Measurements from ENCODE around the gene ANKRD33.
A peak's percentile ranks its signal among the peaks of the same experiment; 100 is the strongest.

Gene ANKRD33

DNA sequence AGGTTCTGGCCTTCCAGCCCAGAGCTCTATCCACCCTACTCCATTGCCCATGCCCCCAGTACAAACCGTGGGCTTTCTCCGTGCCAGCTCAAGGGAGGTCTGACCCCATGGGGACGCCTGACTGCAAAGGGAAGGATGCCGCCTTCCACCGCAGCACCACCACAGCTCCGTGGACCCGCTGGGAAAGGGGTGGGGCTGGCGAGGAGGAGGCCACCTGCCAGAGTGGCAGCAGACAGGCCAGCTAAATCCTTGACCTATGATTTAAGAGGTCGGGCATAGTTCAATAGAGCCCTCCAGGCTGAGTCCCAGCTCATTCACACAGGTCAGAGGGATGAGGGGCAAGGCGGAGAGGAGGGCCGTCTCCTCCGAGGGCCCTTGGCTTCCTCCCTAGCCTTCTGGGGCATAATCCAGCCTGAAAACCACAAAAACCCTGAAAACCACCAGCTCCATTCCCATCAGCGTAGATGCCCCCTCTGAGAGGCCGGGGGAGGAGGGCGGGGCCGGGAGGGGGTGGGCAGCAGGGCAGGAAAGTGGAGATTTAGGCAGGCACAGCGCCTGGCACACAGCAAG, 24.5 kb upstream of the ANKRD33 start:
- no peak overlapping the region for H2AFZ ChIP-seq (ENCODE audit: low read length)
- no peaks in the 10 kb centered on the region for H3K9me2 ChIP-seq (replicated peaks; ENCODE audit: insufficient read depth, low read length)
- H3F3A ChIP-seq (ENCODE audit: insufficient read depth, low read length) = no peaks in the 10 kb centered on the region
- no peaks in the 10 kb centered on the region for H3K9me3 ChIP-seq (replicated peaks; ENCODE audit: insufficient read depth, low read length)
- H4K20me1 ChIP-seq (ENCODE audit: insufficient read depth, low read length) = no peaks in the 10 kb centered on the region
- no peak for DNase-seq
- no peaks in the 10 kb centered on the region for H3K4me1 ChIP-seq (ENCODE audit: low read length)
- H3K27me3 ChIP-seq (replicated peaks; ENCODE audit: insufficient read depth, low read length) = peaks cover 67% of the 10 kb centered on the region
- no peak overlapping the region for H3K27ac ChIP-seq (ENCODE audit: low read length)
- TF ChIP-seq EZH2phosphoT487 (IDR thresholded peaks at IDR 0.05; ENCODE audit: low read length) (no peak), EZH2 (optimal IDR thresholded peaks at IDR 0.05; ENCODE audit: low read depth, low read length) (no peak)
- TF ChIP-seq, protein P1, sequence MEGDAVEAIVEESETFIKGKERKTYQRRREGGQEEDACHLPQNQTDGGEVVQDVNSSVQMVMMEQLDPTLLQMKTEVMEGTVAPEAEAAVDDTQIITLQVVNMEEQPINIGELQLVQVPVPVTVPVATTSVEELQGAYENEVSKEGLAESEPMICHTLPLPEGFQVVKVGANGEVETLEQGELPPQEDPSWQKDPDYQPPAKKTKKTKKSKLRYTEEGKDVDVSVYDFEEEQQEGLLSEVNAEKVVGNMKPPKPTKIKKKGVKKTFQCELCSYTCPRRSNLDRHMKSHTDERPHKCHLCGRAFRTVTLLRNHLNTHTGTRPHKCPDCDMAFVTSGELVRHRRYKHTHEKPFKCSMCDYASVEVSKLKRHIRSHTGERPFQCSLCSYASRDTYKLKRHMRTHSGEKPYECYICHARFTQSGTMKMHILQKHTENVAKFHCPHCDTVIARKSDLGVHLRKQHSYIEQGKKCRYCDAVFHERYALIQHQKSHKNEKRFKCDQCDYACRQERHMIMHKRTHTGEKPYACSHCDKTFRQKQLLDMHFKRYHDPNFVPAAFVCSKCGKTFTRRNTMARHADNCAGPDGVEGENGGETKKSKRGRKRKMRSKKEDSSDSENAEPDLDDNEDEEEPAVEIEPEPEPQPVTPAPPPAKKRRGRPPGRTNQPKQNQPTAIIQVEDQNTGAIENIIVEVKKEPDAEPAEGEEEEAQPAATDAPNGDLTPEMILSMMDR (IDR thresholded peaks at IDR 0.05; ENCODE audit: low read length) = no peak
- no peaks in the 10 kb centered on the region for H3K79me2 ChIP-seq (ENCODE audit: low read length)
- H3K4me2 ChIP-seq (ENCODE audit: low read depth, low read length) = no peak overlapping the region
- no peak overlapping the region for H3K4me3 ChIP-seq (ENCODE audit: low read length)
- H3K9ac ChIP-seq (ENCODE audit: low read length) = no peak overlapping the region
- no peaks in the 10 kb centered on the region for H3K36me3 ChIP-seq (replicated peaks; ENCODE audit: insufficient read depth, low read length)

GRCh38 chr12:51863933-51864832, 23.7 kb upstream of the ANKRD33 start:
- peak overlapping the region; percentile 10; the same call in 1 of the 2 replicates for H3K4me3 ChIP-seq (ENCODE audit: low read length)
- H3K9me2 ChIP-seq (replicated peaks; ENCODE audit: insufficient read depth, low read length) = no peaks in the 10 kb centered on the region
- H3K79me2 ChIP-seq (ENCODE audit: low read length) = no peaks in the 10 kb centered on the region
- H3K36me3 ChIP-seq (replicated peaks; ENCODE audit: insufficient read depth, low read length) = no peaks in the 10 kb centered on the region
- H3K9me3 ChIP-seq (replicated peaks; ENCODE audit: insufficient read depth, low read length) = no peaks in the 10 kb centered on the region
- no peak for TF ChIP-seq EZH2phosphoT487 (IDR thresholded peaks at IDR 0.05; ENCODE audit: low read length)
- TF ChIP-seq EZH2 (optimal IDR thresholded peaks at IDR 0.05; ENCODE audit: low read depth, low read length) = no peak
- TF ChIP-seq, protein P1 (IDR thresholded peaks at IDR 0.05; ENCODE audit: low read length) = no peak
- H3F3A ChIP-seq (ENCODE audit: insufficient read depth, low read length) = no peaks in the 10 kb centered on the region
- peak overlapping the region; percentile 49; the same call in 1 of the 2 replicates for H3K4me2 ChIP-seq (ENCODE audit: low read depth, low read length)
- no peak overlapping the region for H3K27ac ChIP-seq (ENCODE audit: low read length)
- H3K4me1 ChIP-seq (ENCODE audit: low read length) = no peaks in the 10 kb centered on the region
- peaks cover 73% of the 10 kb centered on the region for H3K27me3 ChIP-seq (replicated peaks; ENCODE audit: insufficient read depth, low read length)
- no peak overlapping the region for H2AFZ ChIP-seq (ENCODE audit: low read length)
- DNase-seq = no peak
- H4K20me1 ChIP-seq (ENCODE audit: insufficient read depth, low read length) = no peaks in the 10 kb centered on the region
- H3K9ac ChIP-seq (ENCODE audit: low read length) = no peak overlapping the region

DNA sequence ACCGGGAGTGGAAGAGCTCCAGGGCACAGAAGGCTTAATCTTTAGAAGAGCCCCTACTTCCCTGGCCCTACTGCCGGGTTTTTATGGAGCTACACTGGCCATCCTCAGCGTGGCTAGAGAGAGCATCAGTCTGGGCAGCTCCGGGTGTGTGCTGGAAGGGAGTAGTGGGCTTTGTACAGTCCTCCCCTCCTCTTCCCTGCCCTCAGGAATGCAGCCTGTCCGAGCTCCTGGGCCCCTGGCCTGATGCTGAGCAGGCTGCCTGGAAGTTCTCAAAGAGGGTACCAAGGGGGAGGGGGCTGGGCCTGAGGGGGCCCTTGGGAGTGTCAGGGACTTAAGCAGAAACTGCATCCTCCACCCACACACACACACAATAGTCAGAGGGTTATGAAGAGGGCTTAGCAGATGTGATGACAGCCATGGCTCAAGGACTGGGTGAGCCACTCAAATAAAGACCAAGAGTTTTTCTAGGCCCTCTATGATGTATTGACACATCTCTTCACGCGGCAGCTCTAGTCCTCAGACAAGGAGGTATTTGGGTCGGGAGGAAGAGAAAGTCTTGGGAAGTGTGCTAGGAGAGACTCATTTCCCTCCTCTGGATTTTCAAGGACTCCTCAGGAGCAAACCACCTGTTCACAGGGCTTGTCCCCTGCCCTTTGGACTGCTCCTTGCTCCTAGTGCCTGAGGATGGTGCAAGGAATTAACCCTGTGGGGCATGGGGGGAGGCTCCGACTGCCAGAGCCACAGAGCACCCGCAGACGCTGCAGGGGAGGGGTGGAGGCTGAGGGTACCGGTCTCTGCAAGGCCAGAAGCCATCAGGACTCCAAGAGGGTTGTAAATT, 22.9 kb upstream of the ANKRD33 start:
- no peak overlapping the region for H3K9ac ChIP-seq (ENCODE audit: low read length)
- TF ChIP-seq, protein P1 (IDR thresholded peaks at IDR 0.05; ENCODE audit: low read length) = no peak
- no peak for TF ChIP-seq EZH2phosphoT487 (IDR thresholded peaks at IDR 0.05; ENCODE audit: low read length)
- no peak for TF ChIP-seq EZH2 (optimal IDR thresholded peaks at IDR 0.05; ENCODE audit: low read depth, low read length)
- H3K4me3 ChIP-seq (ENCODE audit: low read length) = no peak overlapping the region
- no peak for DNase-seq
- no peak overlapping the region for H3K4me2 ChIP-seq (ENCODE audit: low read depth, low read length)
- peaks cover 75% of the 10 kb centered on the region for H3K27me3 ChIP-seq (replicated peaks; ENCODE audit: insufficient read depth, low read length)
- H3K36me3 ChIP-seq (replicated peaks; ENCODE audit: insufficient read depth, low read length) = no peaks in the 10 kb centered on the region
- no peaks in the 10 kb centered on the region for H3K79me2 ChIP-seq (ENCODE audit: low read length)
- no peak overlapping the region for H2AFZ ChIP-seq (ENCODE audit: low read length)
- no peaks in the 10 kb centered on the region for H3K9me2 ChIP-seq (replicated peaks; ENCODE audit: insufficient read depth, low read length)
- no peaks in the 10 kb centered on the region for H3F3A ChIP-seq (ENCODE audit: insufficient read depth, low read length)
- no peaks in the 10 kb centered on the region for H3K4me1 ChIP-seq (ENCODE audit: low read length)
- H4K20me1 ChIP-seq (ENCODE audit: insufficient read depth, low read length) = no peaks in the 10 kb centered on the region
- no peak overlapping the region for H3K27ac ChIP-seq (ENCODE audit: low read length)
- no peaks in the 10 kb centered on the region for H3K9me3 ChIP-seq (replicated peaks; ENCODE audit: insufficient read depth, low read length)
